GM12872 (cell line): ENCODE results near the gene SELENOK.

Experiments
- TF ChIP-seq, protein P1 (sequence below): IDR thresholded peaks from 3 replicates; pipeline ENCODE4 v1.5.1; 2011; ENCODE audit warnings: low read depth, mild to moderate bottlenecking, low read length, moderate library complexity; ENCODE audit not compliant: insufficient read depth

Gene SELENOK

GRCh38 chr3:53841296-53841695 lies 50.4 kb downstream of the SELENOK start:
- TF ChIP-seq, protein P1, sequence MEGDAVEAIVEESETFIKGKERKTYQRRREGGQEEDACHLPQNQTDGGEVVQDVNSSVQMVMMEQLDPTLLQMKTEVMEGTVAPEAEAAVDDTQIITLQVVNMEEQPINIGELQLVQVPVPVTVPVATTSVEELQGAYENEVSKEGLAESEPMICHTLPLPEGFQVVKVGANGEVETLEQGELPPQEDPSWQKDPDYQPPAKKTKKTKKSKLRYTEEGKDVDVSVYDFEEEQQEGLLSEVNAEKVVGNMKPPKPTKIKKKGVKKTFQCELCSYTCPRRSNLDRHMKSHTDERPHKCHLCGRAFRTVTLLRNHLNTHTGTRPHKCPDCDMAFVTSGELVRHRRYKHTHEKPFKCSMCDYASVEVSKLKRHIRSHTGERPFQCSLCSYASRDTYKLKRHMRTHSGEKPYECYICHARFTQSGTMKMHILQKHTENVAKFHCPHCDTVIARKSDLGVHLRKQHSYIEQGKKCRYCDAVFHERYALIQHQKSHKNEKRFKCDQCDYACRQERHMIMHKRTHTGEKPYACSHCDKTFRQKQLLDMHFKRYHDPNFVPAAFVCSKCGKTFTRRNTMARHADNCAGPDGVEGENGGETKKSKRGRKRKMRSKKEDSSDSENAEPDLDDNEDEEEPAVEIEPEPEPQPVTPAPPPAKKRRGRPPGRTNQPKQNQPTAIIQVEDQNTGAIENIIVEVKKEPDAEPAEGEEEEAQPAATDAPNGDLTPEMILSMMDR: no peak

DNA sequence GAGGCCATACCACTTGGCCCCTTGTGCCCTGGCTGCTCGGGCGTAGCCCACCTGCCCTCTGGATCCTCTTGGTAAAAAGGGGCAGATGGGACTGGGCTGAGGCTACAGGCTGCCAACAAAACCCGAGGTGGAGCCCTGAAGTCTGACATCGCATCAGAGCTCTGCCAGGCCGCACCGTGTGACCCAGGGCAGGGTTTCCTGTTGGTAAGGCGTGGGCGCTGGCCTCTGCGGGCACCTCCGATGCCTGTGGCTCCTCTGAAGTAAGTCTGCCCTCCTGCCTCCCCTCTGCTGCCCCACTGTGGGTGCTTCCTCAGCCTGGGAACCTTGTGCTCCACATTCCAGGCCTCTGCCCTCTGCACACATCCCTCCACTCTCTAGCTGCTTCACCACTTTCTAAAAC lies 54.3 kb downstream of the SELENOK start:
- TF ChIP-seq, protein P1: no peak

GRCh38 chr3:53836084-53836872 lies 55.4 kb downstream of the SELENOK start:
- TF ChIP-seq, protein P1: no peak

GRCh38 chr3:53835257-53835656 lies 56.4 kb downstream of the SELENOK start:
- TF ChIP-seq, protein P1: no peak

GRCh38 chr3:53834429-53835095 lies 57.1 kb downstream of the SELENOK start:
- TF ChIP-seq, protein P1: no peak
